MM.1S (cell line): ENCODE measurements around the gene ZSCAN12.

Experiments
- CTCF ChIP-seq: fragments of 300-600 bp; sonication (generic); IDR thresholded peaks from 2 replicates; pipeline ENCODE4 v1.5.1; 2016; ENCODE audit warnings: antibody characterized with exemption, low read length, mixed read lengths
- EZH2 ChIP-seq: fragments of 300-600 bp; sonication (generic); optimal IDR thresholded peaks from 2 replicates; pipeline ENCODE3; 2017; ENCODE audit warnings: low read depth, mild to moderate bottlenecking, antibody characterized with exemption, low read length, mixed read lengths
- EZH2phosphoT487 ChIP-seq: fragments of 300-600 bp; sonication (generic); IDR thresholded peaks from 2 replicates; pipeline ENCODE4 v1.6.1; 2018; ENCODE audit warnings: antibody characterized with exemption, low read length

- no peak for TF ChIP-seq CTCF
- TF ChIP-seq EZH2, result no peak
- TF ChIP-seq EZH2phosphoT487, result no peak
Measured at GRCh38 chr6:28336284-28337120, 63.0 kb downstream of the ZSCAN12 start.
